Smooth muscle cell (in vitro differentiated cells): Measurements from ENCODE around the gene NOL4L. TPM values are rescaled to one million over a fixed set of nuclear protein-coding genes. Genes with fewer than 3 reads are reported as not detected.

Experiments used
- DNase-seq: peaks from one replicate; lab custom pipeline; 2025; ENCODE audit not compliant: unreplicated experiment; lab: John Stamatoyannopoulos, UW
- H2AFZ ChIP-seq: fragments of 200-600 bp; sonication (generic); 2 replicates; pipeline ENCODE4 v1.6.0; 2016; ENCODE audit warnings: antibody characterized with exemption, low read depth, mild to moderate bottlenecking
- H3F3A ChIP-seq: fragments of 200-600 bp; sonication (generic); 2 replicates; pipeline ENCODE4 v1.6.0; 2017; ENCODE audit warnings: antibody characterized with exemption, low read depth
- H3K27ac ChIP-seq: fragments of 200-600 bp; sonication (generic); 2 replicates; pipeline ENCODE4 v1.5.1; 2016; ENCODE audit warnings: low read depth, mild to moderate bottlenecking
- H3K27me3 ChIP-seq: fragments of 200-600 bp; sonication (generic); 2 replicates; pipeline ENCODE4 v1.6.1; 2016; ENCODE audit warnings: low read depth, mild to moderate bottlenecking
- H3K36me3 ChIP-seq: fragments of 200-600 bp; sonication (generic); 2 replicates; pipeline ENCODE4 v1.5.1; 2016; ENCODE audit warnings: low read depth
- H3K4me1 ChIP-seq: fragments of 200-600 bp; sonication (generic); 2 replicates; pipeline ENCODE4 v1.5.1; 2016; ENCODE audit warnings: low read depth
- H3K4me2 ChIP-seq: fragments of 200-600 bp; sonication (generic); 2 replicates; pipeline ENCODE4 v1.6.0; 2016; ENCODE audit warnings: mild to moderate bottlenecking
- H3K4me3 ChIP-seq: fragments of 200-600 bp; sonication (generic); 2 replicates; pipeline ENCODE4 v1.5.1; 2016; ENCODE audit warnings: mild to moderate bottlenecking
- H3K79me2 ChIP-seq: fragments of 200-600 bp; sonication (generic); 2 replicates; pipeline ENCODE4 v1.6.0; 2016; ENCODE audit warnings: low read depth, mild to moderate bottlenecking
- H3K9ac ChIP-seq: fragments of 200-600 bp; sonication (generic); 2 replicates; pipeline ENCODE4 v1.6.0; 2016; ENCODE audit warnings: low read depth
- H3K9me3 ChIP-seq: fragments of 200-600 bp; sonication (generic); replicated peaks from 2 replicates; pipeline ENCODE4 v1.5.1; 2016; ENCODE audit warnings: low read depth
- H4K20me1 ChIP-seq: fragments of 200-600 bp; sonication (generic); 2 replicates; pipeline ENCODE4 v1.6.0; 2016; ENCODE audit warnings: low read depth
- CTCF ChIP-seq: fragments of 200-600 bp; sonication (generic); IDR thresholded peaks from 2 replicates; pipeline ENCODE4 v1.5.1; 2017; ENCODE audit warnings: borderline replicate concordance, mild to moderate bottlenecking, antibody characterized with exemption; ENCODE audit not compliant: insufficient read depth, poor library complexity, severe bottlenecking
- WGBS: methylation state at CpG from one replicate; pipeline ENCODE4 v1.1.7; 2016; ENCODE audit warnings: low lambda C conversion rate; 5-methylcytosine and 5-hydroxymethylcytosine counted together
- polyA plus RNA-seq: library from polyadenylated mRNA; unstranded; fragments of >200 nt; fragmentation: Nextera tagmentation; extraction: Ambion mirVana; gene quantifications from 2 replicates; pipeline ENCODE4 v1.2.1, GENCODE V29; 2016
- total RNA-seq: library from RNA; depleted of rRNA; stranded (reverse); fragments of >200 nt; gene quantifications from 2 replicates; pipeline ENCODE4 v1.2.3, GENCODE V29; 2014

NOL4L gene
- total and polyA plus RNA-seq, 2 experiments from 2014 or later, result 26.0 to 26.2 TPM

DNA sequence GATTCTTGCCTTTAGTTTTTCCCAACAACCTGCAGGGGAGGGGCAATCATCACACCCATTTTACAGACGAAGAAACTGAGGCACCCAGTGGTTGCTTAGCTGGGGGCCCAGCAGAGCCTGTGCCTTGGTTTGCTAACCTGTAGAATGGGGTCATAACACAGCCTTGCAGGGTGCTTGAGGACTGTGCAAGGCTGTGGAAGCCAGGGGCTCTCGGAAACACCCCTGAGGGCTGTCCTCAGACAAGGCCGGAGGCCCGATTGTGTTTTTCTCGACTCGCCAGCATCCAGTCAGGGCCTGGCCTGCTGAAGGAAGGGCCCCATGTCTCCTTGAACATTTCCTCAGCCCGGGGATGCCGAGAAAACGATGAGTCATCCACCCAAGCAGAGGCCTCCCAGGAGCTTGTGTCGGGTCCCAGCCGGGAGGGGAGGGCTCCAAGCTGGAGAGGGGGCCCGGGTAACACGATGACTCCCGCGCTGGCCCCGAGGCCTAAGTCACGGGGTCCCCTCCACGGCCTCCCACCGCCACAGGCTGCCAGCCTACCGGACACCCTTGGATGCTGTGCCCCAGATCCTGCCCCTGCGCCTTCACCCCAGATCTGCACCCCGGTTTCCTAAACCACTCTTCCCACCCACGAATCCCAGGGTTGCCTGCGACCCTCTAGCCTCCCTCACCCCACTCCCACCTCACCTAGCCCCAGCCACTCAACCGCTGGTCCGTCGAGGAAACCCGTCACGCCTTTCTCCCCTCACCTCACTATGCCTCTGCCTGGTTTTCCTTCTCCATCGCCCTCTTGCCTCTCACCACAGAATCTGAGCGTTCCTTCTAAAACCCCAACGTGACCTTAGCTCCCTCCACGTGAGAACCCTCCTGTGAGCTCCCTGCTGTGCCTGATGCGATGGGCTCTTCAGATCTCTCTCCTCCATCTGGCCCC, 10.6 kb downstream of the NOL4L start:
- Histone ChIP-seq H3K79me2 (no peaks in the 10 kb centered on the region), H3F3A (no peaks in the 10 kb centered on the region), H4K20me1 (no peaks in the 10 kb centered on the region), H3K4me1 (peaks cover 6% of the 10 kb centered on the region), H3K9me3 (no peaks in the 10 kb centered on the region), H3K4me2 (peak overlapping the region; percentile 10), H3K27ac (peak overlapping the region; percentile 5), H3K36me3 (no peaks in the 10 kb centered on the region), H3K27me3 (no peaks in the 10 kb centered on the region), H3K4me3 (no peak overlapping the region), H2AFZ (no peak overlapping the region), H3K9ac (no peak overlapping the region)
- TF ChIP-seq CTCF, result no peak
- DNase-seq, result peak; percentile 34
- WGBS, result 29% methylated on average over 34 of the region's 34 CpGs

- Histone ChIP-seq H2AFZ (no peak overlapping the region), H3K9me3 (no peaks in the 10 kb centered on the region), H3F3A (no peaks in the 10 kb centered on the region), H3K4me3 (no peak overlapping the region), H3K27me3 (no peaks in the 10 kb centered on the region), H3K36me3 (no peaks in the 10 kb centered on the region), H3K79me2 (no peaks in the 10 kb centered on the region), H3K27ac (no peak overlapping the region), H3K4me1 (peaks cover 6% of the 10 kb centered on the region), H3K4me2 (no peak overlapping the region), H4K20me1 (no peaks in the 10 kb centered on the region), H3K9ac (no peak overlapping the region)
- WGBS, result 93% methylated on average over 6 of the region's 6 CpGs
- TF ChIP-seq CTCF, result no peak
- no peak for DNase-seq
These were observed 11.8 kb downstream of the NOL4L start for GRCh38 chr20:32573167-32573851.

DNA sequence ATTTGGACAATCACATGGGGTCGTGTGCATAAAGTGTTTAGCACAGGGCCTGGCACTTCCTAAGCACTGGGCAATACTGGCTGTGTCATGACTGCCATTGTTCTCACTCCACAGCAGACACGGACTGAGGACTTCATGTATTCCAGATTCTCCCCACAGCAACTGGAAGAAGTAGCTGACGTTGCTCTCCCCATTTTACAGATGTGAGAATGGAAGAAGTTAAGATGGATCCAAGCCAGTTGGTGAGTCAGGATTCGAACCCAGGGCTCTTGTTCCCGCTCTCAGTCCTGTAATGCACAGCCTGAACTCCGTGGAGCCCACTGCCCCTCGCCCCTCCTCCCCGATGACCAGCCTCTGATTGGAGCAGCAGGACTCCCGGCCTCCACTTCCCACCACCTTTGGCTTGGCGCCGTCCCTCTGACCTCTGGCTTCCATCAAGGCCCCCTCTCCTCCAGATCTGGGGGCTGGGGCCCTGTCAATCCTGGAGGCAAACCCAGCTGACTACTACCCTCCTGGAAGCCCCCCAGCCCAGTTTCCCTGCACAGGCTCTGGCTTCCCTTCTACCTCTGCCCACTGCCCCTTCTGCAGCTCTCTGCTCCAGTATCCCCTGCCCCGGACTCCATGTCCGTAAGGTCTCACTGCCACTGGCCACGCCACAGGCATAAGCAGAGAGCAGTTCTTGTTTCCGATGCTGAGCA, 12.7 kb downstream of the NOL4L start:
- Histone ChIP-seq H3K9me3 (no peaks in the 10 kb centered on the region), H3K4me1 (peaks cover 6% of the 10 kb centered on the region), H3K36me3 (no peaks in the 10 kb centered on the region), H3K9ac (no peak overlapping the region), H3K79me2 (no peaks in the 10 kb centered on the region), H4K20me1 (no peaks in the 10 kb centered on the region), H3F3A (no peaks in the 10 kb centered on the region), H3K27me3 (no peaks in the 10 kb centered on the region), H2AFZ (no peak overlapping the region), H3K27ac (no peak overlapping the region), H3K4me2 (no peak overlapping the region), H3K4me3 (no peak overlapping the region)
- no peak for TF ChIP-seq CTCF
- DNase-seq, result no peak
- 85% methylated on average over 15 of the region's 15 CpGs for WGBS
